ENCODE data around the gene SLC16A1.

DNA sequence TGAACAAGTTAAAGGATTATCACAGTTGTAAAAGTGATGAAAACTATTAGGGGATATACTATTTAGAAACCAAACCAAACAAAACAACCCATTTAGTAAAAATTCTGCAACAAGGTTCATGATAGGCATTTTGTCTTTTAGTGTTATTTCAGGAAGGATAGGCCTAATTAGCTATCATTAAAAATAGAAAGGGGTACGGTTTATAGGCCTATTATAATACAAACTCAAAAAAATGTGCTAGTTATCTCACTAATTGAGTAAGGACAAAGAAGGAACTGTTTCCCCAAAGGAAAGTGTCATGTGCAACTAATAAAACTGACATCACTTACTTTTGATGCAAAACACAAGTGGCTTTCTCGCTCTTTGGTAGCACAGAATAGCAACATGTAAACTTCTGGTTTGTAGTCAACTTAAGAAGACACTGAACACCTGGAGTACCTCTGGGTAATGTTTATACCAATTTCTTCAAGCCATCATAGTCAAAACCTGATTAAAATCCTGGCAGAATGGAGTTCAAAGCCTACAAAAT is 28.5 kb downstream of the SLC16A1 start:
- TF ChIP-seq EZH2 (IDR thresholded peaks at IDR 0.05; ENCODE audit: borderline replicate concordance, low read length): no peak
- TF ChIP-seq, protein P1, sequence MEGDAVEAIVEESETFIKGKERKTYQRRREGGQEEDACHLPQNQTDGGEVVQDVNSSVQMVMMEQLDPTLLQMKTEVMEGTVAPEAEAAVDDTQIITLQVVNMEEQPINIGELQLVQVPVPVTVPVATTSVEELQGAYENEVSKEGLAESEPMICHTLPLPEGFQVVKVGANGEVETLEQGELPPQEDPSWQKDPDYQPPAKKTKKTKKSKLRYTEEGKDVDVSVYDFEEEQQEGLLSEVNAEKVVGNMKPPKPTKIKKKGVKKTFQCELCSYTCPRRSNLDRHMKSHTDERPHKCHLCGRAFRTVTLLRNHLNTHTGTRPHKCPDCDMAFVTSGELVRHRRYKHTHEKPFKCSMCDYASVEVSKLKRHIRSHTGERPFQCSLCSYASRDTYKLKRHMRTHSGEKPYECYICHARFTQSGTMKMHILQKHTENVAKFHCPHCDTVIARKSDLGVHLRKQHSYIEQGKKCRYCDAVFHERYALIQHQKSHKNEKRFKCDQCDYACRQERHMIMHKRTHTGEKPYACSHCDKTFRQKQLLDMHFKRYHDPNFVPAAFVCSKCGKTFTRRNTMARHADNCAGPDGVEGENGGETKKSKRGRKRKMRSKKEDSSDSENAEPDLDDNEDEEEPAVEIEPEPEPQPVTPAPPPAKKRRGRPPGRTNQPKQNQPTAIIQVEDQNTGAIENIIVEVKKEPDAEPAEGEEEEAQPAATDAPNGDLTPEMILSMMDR (conservative IDR thresholded peaks at IDR 0.05 in 1 of 2, IDR thresholded peaks at IDR 0.05 in 1 of 2; ENCODE audit: extremely low read depth in 1 of 2, insufficient read depth in 1 of 2, low read depth in 1 of 2, low read length in 2 of 2): no peak
